Endothelial cell (in vitro differentiated cells): ENCODE results near the gene PLA2G4D. TPM values are rescaled to one million over a fixed set of nuclear protein-coding genes. Genes with fewer than 3 reads are reported as not detected.

Experiments
- DNase-seq: peaks from one replicate; pipeline ENCODE4 v3.0.0; 2021; ENCODE audit warnings: low spot score
- H3K27ac Mint-ChIP-seq: one replicate; pipeline ENCODE4 v1.8.0; 2021; ENCODE audit warnings: mixed read lengths, inconsistent platforms; ENCODE audit not compliant: unreplicated experiment
- H3K27me3 Mint-ChIP-seq: one replicate; pipeline ENCODE4 v1.8.0; 2021; ENCODE audit warnings: mild to moderate bottlenecking, moderate library complexity, mixed read lengths, inconsistent platforms; ENCODE audit not compliant: unreplicated experiment
- H3K36me3 Mint-ChIP-seq: one replicate; pipeline ENCODE4 v1.8.0; 2021; ENCODE audit warnings: mild to moderate bottlenecking, low read depth, mixed read lengths, inconsistent platforms; ENCODE audit not compliant: unreplicated experiment
- H3K4me1 Mint-ChIP-seq: one replicate; pipeline ENCODE4 v1.8.0; 2021; ENCODE audit warnings: mild to moderate bottlenecking, mixed read lengths, inconsistent platforms; ENCODE audit not compliant: unreplicated experiment
- H3K4me3 Mint-ChIP-seq: one replicate; pipeline ENCODE4 v1.8.0; 2021; ENCODE audit warnings: mild to moderate bottlenecking, mixed read lengths, inconsistent platforms; ENCODE audit not compliant: unreplicated experiment
- H3K9me3 Mint-ChIP-seq: one replicate; pipeline ENCODE4 v1.8.0; 2021; ENCODE audit warnings: mixed read lengths, inconsistent platforms; ENCODE audit not compliant: unreplicated experiment
- total RNA-seq: library from RNA; stranded (reverse); fragmentation: NEBNext Ultra II Directional; extraction: Animal tissue kit (Norgen Biotek cat#: 25700); gene quantifications from one replicate; pipeline ENCODE4 v1.2.1, GENCODE V29; 2021; ENCODE audit not compliant: unreplicated experiment
- TF ChIP-seq, protein P1 (sequence below): fragments of 200-600 bp; sonication (generic); IDR thresholded peaks from one replicate; pipeline ENCODE4 v1.5.0; 2021; ENCODE audit warnings: antibody characterized with exemption; ENCODE audit not compliant: unreplicated experiment

PLA2G4D gene
- total RNA-seq, 1 donor from 2014 or later, result not detected

DNA sequence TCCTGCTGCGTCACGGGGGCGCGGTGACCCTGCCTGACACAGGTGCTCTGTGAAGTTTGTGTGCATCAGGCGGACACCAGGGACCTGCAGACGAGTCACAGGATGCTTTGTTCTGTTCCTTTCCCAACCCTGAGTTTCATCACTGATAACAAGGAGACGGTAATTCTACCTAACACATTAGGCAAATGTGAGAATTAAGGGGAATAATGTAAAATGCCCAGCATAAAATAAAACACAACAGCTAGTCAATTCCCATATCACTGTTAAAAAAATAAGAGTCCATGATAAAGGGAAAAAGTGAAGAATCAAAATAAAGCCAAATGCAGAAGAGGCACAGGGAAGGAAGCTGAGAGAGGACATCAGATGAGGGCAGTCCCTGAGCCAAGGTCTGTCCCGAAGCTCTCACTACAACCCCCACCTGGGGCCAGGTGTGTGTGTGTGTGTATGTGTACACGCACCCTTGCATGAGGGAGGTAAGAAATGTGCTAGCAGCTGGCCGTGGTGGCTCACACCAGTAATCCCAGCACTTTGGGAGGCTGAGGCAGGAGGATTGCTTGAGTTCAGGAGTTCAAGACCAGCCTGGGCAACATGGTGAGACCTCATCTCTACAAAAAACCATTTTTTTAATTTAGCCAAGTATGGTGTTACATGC is 27.5 kb downstream of the PLA2G4D start:
- Mint-ChIP-seq H3K36me3 (no peaks in the 10 kb centered on the region), H3K27ac (no peak overlapping the region), H3K4me3 (no peak overlapping the region), H3K4me1 (peaks cover 31% of the 10 kb centered on the region), H3K9me3 (no peaks in the 10 kb centered on the region), H3K27me3 (peaks cover 13% of the 10 kb centered on the region)
- no peak for DNase-seq
- TF ChIP-seq, protein P1, sequence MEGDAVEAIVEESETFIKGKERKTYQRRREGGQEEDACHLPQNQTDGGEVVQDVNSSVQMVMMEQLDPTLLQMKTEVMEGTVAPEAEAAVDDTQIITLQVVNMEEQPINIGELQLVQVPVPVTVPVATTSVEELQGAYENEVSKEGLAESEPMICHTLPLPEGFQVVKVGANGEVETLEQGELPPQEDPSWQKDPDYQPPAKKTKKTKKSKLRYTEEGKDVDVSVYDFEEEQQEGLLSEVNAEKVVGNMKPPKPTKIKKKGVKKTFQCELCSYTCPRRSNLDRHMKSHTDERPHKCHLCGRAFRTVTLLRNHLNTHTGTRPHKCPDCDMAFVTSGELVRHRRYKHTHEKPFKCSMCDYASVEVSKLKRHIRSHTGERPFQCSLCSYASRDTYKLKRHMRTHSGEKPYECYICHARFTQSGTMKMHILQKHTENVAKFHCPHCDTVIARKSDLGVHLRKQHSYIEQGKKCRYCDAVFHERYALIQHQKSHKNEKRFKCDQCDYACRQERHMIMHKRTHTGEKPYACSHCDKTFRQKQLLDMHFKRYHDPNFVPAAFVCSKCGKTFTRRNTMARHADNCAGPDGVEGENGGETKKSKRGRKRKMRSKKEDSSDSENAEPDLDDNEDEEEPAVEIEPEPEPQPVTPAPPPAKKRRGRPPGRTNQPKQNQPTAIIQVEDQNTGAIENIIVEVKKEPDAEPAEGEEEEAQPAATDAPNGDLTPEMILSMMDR, result peak; percentile 18

DNA sequence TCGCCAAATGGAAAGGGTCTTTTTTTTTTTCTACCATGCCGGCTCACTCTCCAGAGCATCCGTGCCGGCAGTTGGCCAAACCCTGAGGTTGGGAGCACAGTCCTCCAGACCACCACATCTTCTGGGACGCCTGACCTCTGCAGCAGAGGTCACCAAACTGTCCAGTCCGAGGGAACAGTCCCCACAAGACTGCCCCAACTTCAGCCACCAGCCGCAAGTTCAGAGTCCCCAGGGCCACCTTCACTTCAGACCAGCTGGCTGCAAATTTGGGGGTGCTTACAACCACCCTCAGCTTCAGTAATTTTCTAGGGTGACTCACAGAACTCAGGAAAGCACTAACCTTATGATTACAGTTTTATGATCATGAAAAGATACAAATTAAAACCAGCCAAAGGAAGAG is 28.9 kb downstream of the PLA2G4D start:
- TF ChIP-seq, protein P1, result no peak
- Mint-ChIP-seq H3K36me3 (no peaks in the 10 kb centered on the region), H3K4me3 (no peak overlapping the region), H3K27ac (no peak overlapping the region), H3K4me1 (peaks cover 31% of the 10 kb centered on the region), H3K27me3 (peaks cover 15% of the 10 kb centered on the region), H3K9me3 (no peaks in the 10 kb centered on the region)
- no peak for DNase-seq

DNA sequence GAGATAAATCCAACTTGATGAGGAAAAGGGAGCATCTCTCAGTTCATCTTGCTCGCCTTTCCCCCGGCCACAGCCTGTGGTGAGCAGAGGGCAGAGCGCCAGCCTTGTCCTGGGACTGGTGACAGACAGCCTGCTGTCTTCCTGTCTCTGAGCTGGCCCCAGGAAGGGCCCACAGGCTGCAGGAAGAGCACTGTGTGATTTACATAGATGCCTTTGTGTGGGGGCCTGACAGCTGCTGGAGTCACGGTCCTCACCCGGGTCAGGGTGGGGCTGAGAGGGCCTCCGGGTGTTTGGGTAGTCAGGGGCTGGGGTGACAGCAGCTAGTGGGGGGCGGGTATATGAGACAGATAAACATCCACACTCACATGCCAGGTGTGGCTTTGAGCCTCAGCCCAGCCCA is 29.3 kb downstream of the PLA2G4D start:
- TF ChIP-seq, protein P1, result no peak
- Mint-ChIP-seq H3K27ac (no peak overlapping the region), H3K9me3 (no peaks in the 10 kb centered on the region), H3K4me3 (no peak overlapping the region), H3K4me1 (peaks cover 31% of the 10 kb centered on the region), H3K27me3 (peaks cover 15% of the 10 kb centered on the region), H3K36me3 (no peaks in the 10 kb centered on the region)
- DNase-seq, result no peak

DNA sequence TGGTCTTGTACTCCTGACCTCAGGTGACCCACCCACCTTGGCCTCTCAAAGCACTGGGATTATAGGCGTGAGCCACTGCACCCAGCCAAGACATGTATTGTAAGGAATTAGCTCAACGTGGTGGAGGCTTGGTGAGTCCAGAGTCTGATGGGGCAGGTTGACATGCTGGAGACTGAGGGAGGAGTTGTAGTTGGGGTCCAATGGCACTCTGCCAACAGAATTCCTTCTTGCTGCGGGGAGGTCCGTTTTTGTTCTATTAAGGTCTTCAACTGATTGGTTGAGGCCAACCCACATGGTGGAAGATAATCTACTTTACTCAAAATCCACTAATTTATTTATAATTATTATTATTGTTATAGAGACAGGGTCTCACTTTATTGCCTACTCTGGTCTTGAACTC is 30.1 kb downstream of the PLA2G4D start:
- Mint-ChIP-seq H3K27me3 (peaks cover 14% of the 10 kb centered on the region), H3K36me3 (no peaks in the 10 kb centered on the region), H3K27ac (no peak overlapping the region), H3K4me3 (no peak overlapping the region), H3K9me3 (no peaks in the 10 kb centered on the region), H3K4me1 (peaks cover 30% of the 10 kb centered on the region)
- no peak for DNase-seq
- TF ChIP-seq, protein P1, result no peak

DNA sequence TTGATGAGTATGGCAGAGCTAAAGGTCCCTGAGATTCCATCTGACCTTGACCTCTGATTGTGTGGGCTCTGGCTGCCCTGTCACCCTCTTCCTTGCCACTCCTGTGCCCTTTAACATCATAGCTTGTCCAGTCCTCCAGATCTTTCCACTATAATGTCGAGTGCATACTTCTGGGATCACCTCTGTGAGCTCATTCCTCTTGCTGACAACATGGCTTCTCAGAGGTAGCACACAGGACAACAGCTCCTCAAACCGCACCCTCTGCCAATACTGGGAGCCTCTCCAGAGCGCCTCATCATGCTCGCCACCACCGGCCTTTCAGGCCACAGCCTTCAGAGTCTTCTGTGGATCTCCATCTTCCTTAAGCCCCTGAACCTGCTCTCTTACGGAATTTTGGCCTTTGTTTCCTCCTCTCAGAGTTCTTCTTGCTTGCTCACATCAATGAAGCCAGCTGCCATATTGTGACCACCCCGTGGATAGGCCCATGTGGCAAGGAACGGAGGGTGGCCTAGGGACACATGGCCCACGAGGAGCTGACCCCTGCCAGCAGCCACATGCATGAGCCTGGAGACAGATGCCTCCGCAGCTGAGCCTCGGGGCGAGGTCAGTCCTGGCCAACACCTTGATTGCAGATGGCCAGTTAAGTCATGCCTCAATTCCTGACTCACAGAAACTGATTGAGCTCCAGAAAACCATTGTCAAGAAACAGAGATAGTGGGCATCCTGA is 31.1 kb downstream of the PLA2G4D start:
- TF ChIP-seq, protein P1, result no peak
- DNase-seq, result no peak

More for the DNA sequence above, 31.1 kb downstream of the PLA2G4D start:
- Mint-ChIP-seq H3K4me1 (peaks cover 26% of the 10 kb centered on the region), H3K27ac (no peak overlapping the region), H3K9me3 (no peaks in the 10 kb centered on the region), H3K36me3 (no peaks in the 10 kb centered on the region), H3K27me3 (peaks cover 10% of the 10 kb centered on the region), H3K4me3 (no peak overlapping the region)
